ENCODE measurements around the gene NDUFS6.
"Not testable (repeated sequence)": the region's sequence is repeated elsewhere in the genome, so short reads cannot be mapped to it uniquely, and the experiment has no call there.

NDUFS6 gene

DNA sequence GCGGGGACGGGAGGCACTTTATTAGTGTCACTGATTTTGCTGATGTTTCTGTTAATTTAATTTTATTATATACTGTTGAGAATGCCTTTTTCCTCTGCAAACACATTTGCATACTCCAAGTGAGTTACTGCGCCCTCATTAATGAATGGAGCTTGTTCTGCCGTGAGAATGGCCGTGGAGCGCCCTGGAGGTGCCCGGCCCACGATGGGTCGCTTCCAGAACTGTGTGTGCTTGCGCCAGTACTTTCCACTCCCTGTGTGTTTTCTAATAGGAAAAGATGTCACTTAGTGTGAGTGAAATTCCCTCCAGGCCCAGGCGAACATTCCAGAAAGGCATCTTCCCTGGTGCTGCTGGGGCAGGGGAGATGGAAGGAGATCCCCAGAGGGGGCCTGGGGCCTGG lies 30.1 kb downstream of the NDUFS6 start:
- DNase-seq, result no peak

DNA sequence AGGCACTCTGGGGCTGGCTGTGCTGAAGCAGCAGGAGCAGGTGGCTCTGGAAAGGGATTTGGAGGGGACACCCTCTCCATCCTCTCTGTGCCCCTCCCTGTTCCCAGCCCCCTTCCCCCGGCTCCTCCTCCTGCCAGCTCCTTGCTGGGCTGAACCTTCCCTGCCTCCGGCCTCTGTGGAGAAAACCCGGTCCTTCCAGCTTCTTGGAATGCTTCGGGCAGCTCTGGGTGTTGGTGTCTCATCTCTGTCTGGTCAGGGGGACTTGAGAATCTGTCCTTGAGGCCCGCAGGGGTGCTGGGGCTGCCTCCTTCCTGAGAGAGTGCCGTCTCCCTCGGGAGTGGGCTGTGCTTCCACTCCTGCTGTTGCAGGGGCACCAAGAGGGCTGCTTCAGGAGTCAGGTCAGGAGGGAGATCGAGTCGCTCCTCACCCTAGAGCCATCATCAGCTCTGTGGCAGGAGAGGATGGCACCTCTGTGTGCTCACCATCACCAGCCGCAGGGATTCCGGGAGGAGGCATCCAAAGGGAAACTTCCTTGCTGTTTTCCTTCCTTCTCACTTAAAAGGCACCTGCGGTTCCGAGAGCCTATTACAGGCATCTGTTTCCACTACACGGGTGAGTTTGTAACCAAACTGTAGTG lies 30.6 kb downstream of the NDUFS6 start:
- DNase-seq, result no peak

DNA sequence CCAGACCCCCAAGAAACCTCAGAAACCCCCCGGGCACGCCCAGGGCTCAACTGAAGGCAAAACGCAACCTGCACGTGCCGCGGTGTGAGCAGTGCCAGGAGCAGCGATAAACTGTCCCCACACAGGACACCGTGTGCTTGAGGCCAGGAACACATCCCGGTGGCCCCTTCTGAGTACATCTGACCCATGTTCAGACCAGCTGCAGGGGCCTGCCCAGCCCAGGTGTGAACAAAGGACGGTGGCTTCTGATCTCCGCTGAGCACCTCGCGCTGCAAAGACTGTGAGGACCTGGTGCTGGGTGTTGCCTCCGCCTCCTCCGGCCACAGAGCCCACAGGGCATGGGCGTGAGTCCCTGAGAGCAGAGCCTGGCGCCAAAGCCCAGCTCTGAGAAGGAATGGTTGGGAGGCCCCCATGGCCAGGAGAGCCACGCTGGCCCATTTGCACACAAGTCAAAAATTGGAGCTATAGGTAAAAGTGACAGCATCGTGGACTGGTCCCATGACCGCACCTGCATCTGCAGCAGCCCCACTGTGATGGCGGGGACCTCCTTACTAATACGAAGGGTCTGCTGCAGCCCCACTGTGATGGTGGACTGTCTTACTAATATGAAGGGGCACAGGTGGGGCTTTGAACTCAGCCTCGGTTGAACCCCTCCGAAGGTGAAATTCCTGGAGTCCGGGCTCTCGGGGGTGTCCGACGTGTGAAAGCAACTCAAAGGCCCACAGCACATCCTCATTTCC lies 31.5 kb downstream of the NDUFS6 start:
- DNase-seq, result no peak

DNA sequence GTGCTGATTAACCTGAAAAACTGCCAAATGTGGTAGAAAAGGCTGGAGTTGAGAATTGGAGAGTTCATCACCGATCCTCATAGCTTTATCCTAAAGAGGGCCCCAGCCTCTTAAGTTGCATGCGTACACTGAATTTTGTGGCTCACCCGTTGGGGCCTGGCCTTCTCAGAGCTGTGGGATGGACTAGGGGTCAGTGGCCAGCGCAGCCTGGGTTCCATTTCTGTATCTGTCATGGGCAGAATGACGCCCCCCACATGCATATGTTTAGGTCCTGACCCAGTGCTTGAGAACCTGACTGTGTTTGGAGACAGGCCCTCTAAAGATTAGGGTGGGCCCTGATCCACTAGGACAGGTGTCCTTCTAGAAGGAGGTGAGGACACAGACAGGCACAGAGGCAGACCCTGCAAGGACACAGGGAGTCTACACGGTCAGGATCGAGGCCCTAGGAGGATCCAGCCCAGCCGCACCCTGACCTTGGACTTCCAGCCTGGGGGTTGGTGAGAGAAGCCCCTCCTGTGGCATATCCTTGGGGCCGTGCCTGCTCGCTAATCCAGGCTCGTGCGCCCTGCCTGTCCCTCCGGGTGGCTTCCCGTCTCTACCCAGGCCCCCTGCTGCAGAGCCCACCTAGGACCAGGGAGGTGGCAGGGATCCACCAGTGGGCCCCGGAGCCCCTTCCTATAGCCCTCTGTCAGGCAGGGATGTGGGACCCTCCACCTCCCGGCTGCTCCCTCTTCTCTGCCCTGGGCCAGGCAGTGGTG lies 32.2 kb downstream of the NDUFS6 start:
- DNase-seq, result no peak

DNA sequence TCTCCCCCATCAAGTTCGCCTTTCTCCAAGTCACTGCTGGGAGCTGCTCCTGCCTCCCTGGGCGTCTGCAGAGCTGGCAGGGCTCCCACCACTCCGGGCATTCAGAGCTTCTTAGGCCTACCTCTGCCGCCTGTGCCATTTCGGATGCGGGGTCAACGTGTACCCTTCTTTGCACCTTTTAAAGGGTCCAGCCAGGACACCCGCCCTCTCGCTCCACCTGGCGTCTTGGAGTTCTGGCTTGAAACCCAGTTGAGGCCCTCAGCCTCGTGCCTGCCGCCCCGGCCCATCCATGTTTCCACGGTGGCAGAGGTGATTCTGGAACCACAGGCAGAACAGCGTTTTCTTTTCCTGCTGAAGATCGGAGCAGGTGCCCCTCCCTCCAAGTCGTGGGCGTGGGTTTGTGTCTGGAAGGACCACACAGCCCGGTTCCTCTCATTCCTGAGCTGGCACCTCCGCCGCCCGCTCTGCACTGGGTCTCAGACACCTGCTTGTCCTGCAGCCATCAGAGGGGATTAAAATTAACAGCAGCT lies 32.9 kb downstream of the NDUFS6 start:
- DNase-seq, result no peak

DNA sequence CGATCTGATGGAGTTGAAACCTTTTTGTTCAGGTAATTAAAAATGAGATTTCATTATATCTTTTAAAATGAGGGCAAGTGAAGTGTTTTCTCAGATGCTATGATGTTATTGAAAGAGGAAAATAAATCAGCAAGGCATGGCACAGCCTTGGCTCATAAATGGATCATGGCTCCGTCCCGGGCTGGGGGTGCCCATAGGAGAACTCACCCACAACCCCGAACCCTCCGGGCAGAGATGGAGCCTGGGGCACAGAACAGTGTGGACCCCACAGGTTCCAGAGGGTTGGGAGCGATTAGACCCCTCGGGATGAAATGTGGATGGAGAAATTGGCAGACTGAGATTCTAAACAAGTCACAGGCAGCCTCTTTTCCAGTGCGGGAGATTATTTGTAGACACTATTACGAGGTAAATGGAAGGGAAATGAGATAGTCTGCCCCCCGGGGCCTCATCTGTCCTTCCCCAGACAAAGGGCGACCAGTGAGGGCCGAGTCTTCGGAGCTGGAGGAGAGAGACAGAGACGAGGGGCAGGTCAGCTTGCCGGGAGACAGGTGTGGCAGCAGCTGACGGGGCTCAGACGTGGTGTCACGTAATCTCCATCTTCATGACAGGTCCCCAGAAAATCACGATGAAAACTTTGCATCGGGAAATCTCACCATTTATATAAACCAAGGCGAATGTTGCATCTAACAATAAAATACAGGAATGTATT lies 33.7 kb downstream of the NDUFS6 start:
- DNase-seq, result no peak

DNA sequence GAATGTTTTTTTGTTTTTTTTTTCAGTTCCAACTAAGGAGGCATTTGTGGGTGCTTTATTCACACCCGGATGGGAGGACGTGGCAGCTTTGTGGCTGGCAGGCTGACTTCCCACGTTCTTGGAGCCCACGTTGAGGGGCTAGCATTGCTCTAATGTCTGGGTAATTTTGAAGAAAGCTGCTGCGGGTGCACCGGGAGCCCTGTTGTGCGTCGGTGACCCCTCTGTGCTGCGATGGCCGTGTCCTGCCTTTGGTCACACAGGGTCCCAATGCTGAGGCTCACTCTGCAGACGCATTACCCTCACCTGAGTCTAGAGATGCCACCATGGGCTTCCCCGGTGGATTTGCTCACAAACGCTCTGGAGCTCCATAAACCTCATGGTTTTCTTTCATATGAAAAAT lies 34.2 kb downstream of the NDUFS6 start:
- no peak for DNase-seq

DNA sequence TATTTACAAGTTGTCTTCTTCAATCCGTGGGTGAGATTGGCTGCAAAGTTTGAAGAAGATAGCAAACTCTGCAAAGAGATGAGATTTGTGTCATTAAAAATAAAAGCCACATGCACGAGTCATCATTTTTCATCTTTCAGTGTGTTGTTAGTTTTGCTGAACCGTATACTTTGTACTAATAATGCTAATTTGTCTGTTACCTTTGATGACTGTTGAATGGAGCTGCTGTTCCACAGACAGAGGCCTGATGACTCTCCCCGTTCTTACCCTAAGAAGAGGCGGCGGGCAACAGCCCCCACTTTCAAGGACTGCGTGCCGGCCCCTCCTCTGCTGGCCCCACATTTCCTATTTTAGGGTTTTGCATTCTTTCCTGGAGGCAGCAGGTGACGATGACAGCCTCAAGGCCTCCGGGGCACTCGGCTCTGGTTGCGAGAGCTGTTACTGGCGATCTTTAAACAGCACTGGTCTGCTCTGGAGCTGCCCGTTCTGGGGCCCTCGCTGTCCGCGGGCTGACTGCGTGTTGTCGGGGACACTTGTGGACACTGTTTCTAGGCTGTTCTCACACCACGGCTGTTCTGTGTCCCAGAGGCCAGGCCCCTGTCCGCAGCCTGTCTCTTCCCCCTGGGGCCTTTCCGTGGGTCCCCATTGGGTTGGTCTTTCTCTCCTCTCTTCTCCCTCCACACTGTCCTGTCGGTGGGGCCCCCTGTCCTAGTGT lies 35.1 kb downstream of the NDUFS6 start:
- no peak for DNase-seq

DNA sequence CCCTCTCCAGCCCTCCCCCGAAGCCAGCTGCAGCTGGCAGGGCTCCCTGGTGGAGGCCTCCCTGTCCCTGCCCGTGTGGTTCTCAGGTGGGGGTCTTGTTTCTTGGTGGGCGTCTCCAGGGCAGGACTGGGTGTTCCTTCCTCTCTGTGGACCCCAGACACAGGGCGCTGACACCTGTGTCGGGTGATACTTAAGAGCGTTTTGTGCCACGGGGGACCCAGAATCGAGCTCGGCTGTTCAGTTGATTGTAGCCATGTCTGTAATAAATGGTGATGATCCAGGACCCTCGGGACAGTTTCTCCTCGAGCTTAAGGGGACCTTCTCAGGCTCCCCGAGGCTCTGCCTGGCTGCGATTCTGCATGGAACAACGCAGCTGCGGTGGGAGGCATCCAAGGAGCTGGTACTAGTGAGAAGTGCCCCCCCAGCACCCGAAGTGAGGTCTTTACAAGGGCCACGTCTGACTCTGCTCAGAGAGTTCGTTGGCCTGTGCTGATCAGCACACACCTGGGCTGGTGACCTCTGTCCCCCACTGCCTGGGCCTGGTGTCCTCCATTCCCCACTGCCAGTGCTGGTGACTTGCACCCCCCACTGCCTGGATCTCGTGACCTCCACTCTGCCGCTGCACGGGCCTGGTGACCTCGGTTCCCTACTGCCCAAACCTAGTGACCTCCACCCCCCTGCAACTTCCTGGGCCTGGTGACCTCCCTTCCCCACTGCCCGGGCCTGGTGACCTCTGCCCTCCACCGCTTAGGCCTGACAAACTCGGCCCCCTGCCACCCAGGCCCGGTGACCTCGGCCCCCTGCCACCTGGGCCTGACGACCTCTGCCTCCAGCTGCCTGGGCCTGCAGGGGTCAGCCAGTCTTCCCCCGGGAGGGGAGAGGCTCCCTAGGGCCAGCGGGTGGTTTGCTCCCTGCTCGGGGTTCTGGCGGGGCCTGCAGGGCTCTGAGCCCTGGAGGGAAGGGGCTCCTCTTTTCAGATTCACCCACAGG lies 36.0 kb downstream of the NDUFS6 start:
- no peak for DNase-seq

DNA sequence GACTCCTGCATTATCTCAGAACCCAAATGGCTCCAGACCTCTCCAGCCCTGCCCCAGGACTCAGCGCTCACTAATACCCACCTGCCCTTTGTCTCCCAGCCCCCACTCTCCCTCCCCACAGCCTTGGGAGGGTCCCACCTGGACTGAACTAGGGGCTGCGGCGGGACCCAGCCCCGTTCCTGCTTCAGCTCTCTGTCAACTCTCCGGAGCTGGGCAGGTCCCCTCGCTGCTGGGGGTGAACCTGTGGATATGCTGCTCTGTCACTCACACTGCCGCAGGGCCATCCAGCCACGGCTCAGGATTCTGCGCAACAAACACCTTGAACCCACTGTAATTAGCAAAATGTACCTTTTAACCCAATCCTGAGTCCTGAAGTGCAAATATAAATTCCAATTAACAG lies 36.8 kb downstream of the NDUFS6 start:
- no peak for DNase-seq

DNA sequence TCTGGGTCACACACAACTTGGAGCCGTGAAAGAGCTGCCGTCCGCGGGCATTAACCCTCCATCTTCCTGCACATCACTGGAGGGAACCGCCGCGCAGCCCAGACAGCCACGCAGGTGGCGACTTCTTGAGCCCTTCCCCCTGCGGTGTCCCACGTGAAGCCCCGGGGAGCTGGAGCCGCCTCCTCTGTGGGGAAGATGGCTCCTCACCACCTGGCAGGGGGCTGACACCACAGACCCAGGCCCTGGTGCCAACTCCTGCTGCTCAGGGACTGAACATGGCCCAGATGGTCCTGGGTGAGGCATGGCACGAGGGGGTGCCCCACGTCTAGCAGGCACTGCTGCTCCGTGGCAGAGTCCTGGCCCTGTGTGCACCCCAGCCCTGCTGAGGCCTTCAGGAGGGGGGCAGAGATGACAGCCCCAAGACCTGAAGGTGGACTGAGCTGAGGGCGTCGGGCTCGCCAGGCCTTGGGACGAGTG lies 38.9 kb downstream of the NDUFS6 start:
- no peak for DNase-seq

DNA sequence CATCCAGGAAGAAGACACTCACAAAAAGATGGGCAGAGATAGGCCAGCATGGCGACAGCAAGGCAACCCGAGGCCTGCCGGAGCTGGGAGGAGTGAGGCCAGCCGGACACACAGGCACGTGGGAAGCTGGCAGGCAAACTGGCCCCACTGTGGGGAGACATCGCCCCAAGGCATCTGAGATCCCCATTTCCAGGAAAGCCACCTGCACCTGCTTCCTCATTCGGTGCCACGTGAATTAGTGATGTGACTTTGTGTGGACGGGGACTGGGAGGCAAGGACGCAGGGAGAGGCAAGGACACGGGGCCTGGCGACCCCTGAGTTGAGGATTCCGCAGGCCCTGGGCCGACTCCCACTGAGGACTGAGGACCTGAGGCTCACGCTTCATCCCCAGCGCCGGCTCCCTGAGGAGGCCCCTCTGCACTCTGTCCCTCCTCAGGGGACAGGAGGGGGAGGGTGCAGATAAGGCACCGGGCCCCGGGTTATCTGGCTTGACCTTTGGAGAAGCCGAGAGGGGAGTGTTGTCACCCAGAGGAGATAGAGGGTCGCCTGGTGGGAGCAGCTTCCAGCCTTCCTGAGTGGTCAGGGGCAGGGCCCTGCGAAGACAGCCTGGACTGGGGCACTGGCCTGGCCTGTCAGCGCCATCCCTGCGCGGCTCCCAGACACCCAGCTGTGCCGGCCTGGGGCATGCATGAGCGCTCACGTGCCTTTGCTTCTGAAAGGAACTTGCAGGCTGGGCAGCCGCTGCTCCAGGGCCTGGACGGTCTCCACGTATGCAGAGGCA lies 39.7 kb downstream of the NDUFS6 start:
- DNase-seq, result no peak

DNA sequence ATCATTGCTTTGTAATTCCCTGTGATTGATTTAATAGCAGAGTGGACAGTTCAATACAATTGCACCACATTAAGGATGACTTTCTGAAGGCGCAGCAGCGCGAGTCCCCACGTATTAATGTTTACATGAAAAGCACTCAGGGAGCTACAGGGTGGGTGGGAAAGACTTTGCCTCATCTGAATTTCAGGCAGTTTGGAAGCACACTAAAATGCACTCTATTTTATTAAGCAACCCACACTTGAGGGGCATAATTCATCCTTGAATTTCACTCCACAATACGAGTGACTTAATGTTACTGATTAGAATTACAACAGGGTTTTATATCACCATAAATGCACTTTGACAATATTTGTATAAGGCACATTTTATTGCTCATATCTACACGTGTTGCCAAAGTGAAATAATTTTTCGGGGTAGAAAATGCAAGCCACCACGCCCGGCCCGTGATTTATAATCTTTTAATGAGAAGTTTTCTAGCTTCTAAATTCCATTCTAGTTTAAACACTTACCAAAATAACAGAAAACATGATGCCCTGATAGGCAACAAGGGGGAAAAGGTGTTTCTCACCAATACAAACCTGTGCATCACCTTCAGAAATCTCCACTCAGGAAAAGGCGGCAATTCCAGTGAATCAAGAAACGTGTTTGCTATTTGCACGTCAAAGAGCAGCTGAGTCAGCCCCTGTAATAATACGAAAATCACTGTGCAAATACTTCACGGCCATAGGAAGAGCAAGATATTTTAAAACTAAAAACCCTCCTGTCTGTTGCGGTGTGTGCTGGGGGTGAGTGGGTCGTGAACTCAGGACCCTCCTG lies 41.0 kb downstream of the NDUFS6 start:
- no peak for DNase-seq

DNA sequence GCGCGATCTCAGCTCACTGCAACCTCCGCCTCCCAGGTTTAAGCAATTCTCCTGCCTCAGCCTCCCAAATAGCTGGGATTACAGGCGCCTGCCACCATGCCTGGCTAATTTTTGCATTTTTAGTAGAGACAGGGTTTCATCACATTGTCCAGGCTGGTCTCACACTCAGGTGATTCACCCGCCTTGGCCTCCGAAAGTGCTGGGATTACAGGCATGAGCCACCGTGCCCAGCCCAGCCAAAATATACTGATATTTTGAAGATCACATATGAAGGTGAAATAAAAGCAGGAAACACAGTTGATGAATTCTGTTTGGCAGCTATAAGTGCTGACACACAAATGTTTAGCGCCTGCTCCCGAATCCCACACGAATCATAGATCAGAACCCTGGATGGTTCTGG lies 42.6 kb downstream of the NDUFS6 start:
- not testable (repeated sequence) for DNase-seq

DNA sequence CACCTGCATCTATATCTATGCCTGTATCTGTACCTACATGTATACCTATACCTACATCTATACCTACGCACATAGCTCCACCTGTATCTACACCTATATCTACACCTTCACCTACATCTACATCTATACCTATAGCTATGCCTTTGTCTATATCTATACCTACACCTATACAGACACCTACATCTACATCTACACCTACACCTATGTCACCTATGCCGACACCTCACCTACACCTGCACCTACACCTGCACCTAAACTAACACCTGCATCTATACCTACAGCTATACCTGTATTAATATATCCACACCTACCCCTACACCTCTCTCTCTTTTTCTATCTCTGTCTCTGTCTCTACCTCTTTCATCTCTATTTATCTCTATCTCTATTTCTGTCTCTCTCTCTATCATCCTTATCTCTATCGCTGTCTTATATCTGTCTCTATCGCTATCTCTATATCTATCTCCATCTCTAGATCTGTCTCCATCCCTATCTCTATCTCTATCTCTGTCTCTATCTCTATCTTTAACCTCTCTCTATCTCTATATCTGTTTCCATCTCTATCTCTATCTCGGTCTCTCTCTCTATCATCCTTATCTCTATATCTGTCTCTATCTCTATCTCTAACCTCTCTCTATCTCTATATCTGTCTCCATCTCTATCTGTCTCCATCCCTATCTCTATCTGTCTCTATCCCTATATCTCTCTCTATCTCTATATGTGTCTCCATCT lies 43.7 kb downstream of the NDUFS6 start:
- DNase-seq, result no peak

DNA sequence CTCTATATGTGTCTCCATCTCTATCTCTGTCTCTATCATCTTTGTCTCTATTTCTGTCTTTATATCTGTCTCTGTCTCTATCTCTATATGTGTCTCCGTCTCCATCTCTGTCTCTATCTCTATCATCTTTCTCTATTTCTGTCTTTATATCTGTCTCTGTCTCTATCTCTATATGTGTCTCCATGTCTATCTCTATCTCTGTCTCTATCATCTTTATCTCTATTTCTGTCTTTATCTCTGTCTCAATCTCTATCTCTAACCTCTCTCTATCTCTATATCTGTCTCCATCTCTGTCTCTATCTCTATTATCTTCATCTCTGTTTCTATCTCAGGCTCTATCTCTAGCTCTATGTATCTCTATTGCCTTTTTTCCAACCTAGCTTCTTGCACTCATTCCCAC lies 44.5 kb downstream of the NDUFS6 start:
- no peak for DNase-seq

DNA sequence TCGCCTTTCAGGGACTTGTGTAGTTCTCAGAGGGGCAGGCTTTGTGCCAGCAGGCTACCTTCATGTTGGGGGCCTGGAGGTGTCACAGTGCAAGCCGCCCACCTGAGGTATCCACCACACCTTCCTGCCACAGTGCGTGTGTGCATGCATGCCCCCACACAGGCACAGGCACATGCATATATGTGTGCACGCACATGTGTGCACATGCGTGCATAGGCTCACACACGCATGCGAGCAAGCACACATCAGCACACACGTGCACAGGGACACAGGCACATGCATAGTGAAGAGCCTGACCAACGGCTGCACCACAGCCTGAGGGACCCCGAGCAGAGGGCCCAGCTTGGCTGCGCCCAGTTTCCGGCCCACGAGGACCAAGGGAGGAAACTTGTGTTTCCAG lies 45.4 kb downstream of the NDUFS6 start:
- no peak for DNase-seq
